Stimulated activated CD8-positive, alpha-beta memory T cell treated with anti-CD3 and anti-CD28 coated beads, Interleukin-4, amount 100 ng/mL, for 24 hours (primary cell): ENCODE data around the gene EPHA3.
A peak's percentile ranks its signal among the peaks of the same experiment; 100 is the strongest.

ENCODE experiments used
- DNase-seq: peaks from one replicate; pipeline ENCODE4 v3.0.0-alpha.2; 2020; ENCODE audit warnings: low read depth

Gene EPHA3

GRCh38 chr3:89107461-89108290 is at the start of gene EPHA3:
TSS of gene EPHA3 (plus strand) at chr3:89107621. CDS start at chr3:89107749, 128 bp downstream.
- peak; percentile 25 for DNase-seq

GRCh38 chr3:89058371-89058770 is 49.0 kb upstream of the EPHA3 start:
- DNase-seq, result no peak

GRCh38 chr3:89059211-89059925 is 48.1 kb upstream of the EPHA3 start:
- DNase-seq, result no peak

GRCh38 chr3:89061259-89061658 is 46.2 kb upstream of the EPHA3 start:
- DNase-seq, result no peak

GRCh38 chr3:89067736-89068135 is 39.7 kb upstream of the EPHA3 start:
- no peak for DNase-seq

- no peak for DNase-seq
These were observed 34.8 kb upstream of the EPHA3 start for GRCh38 chr3:89072642-89073041.

GRCh38 chr3:89079944-89080343 is 27.5 kb upstream of the EPHA3 start:
- DNase-seq, result no peak

- no peak for DNase-seq
These were observed 19.6 kb upstream of the EPHA3 start for GRCh38 chr3:89087851-89088250.

- no peak for DNase-seq
These were observed 9.2 kb upstream of the EPHA3 start for GRCh38 chr3:89098173-89098572.

- no peak for DNase-seq
These were observed 8.3 kb upstream of the EPHA3 start for GRCh38 chr3:89098964-89099585.

GRCh38 chr3:89101251-89101650 is 6.2 kb upstream of the EPHA3 start:
- DNase-seq, result no peak

- DNase-seq, result no peak
These were observed 5.5 kb upstream of the EPHA3 start for GRCh38 chr3:89101921-89102320.

GRCh38 chr3:89104499-89104898 is 2.9 kb upstream of the EPHA3 start:
- no peak for DNase-seq

- no peak for DNase-seq
These were observed 1.9 kb upstream of the EPHA3 start for GRCh38 chr3:89105503-89105902.

GRCh38 chr3:89108291-89108550 is 800 bp downstream of the EPHA3 start:
- no peak for DNase-seq

GRCh38 chr3:89113344-89113743 is 5.9 kb downstream of the EPHA3 start:
- DNase-seq, result no peak

- DNase-seq, result no peak
These were observed 6.7 kb downstream of the EPHA3 start for GRCh38 chr3:89113893-89114840.

- no peak for DNase-seq
These were observed 7.4 kb downstream of the EPHA3 start for GRCh38 chr3:89114841-89115223.

GRCh38 chr3:89116476-89116875 is 9.1 kb downstream of the EPHA3 start:
- DNase-seq, result no peak

- no peak for DNase-seq
These were observed 30.6 kb downstream of the EPHA3 start for GRCh38 chr3:89138048-89138447.

- no peak for DNase-seq
These were observed 32.4 kb downstream of the EPHA3 start for GRCh38 chr3:89139870-89140269.

GRCh38 chr3:89144080-89144479 is 36.7 kb downstream of the EPHA3 start:
- no peak for DNase-seq
